ENCODE measurements around the gene TPSB2.

The TPSB2 gene

GRCh38 chr16:1262210-1262845, 32.3 kb upstream of the TPSB2 start:
- Histone ChIP-seq H3K4me1 (ENCODE audit: control insufficient read depth, low read length) (no peaks in the 10 kb centered on the region), H3K9me3 (ENCODE audit: control insufficient read depth, insufficient read depth, low read length) (peaks cover 6% of the 10 kb centered on the region; the same call in 1 of the 2 replicates), H3K27ac (ENCODE audit: low read depth, low read length) (no peak overlapping the region), H3K79me2 (ENCODE audit: control insufficient read depth, low read length) (no peaks in the 10 kb centered on the region), H4K20me1 (ENCODE audit: control insufficient read depth, insufficient read depth, low read depth, low read length) (no peaks in the 10 kb centered on the region), H3K27me3 (ENCODE audit: control insufficient read depth, low read length) (peaks cover 5% of the 10 kb centered on the region; the same call in 1 of the 2 replicates), H3K36me3 (ENCODE audit: control insufficient read depth, low read length) (no peaks in the 10 kb centered on the region), H3F3A (ENCODE audit: control insufficient read depth, insufficient read depth) (no peaks in the 10 kb centered on the region), H3K9me2 (replicated peaks; ENCODE audit: control insufficient read depth, low read length) (no peaks in the 10 kb centered on the region), H3K4me2 (ENCODE audit: low read length) (no peak overlapping the region), H3K4me3 (ENCODE audit: low read length) (no peak overlapping the region)
- TF ChIP-seq CTCF (IDR thresholded peaks at IDR 0.05; ENCODE audit: low read depth, low read length, poor library complexity, severe bottlenecking) (no peak), EZH2phosphoT487 (IDR thresholded peaks at IDR 0.05; ENCODE audit: borderline replicate concordance, low read length) (no peak)

- no peaks in the 10 kb centered on the region for H4K20me1 ChIP-seq (ENCODE audit: control insufficient read depth, insufficient read depth, low read depth, low read length)
- no peak for TF ChIP-seq EZH2phosphoT487 (IDR thresholded peaks at IDR 0.05; ENCODE audit: borderline replicate concordance, low read length)
- TF ChIP-seq CTCF (IDR thresholded peaks at IDR 0.05; ENCODE audit: low read depth, low read length, poor library complexity, severe bottlenecking) = no peak
- no peaks in the 10 kb centered on the region for H3K9me2 ChIP-seq (replicated peaks; ENCODE audit: control insufficient read depth, low read length)
- no peak overlapping the region for H3K4me3 ChIP-seq (ENCODE audit: low read length)
- no peak overlapping the region for H3K4me2 ChIP-seq (ENCODE audit: low read length)
- H3K27ac ChIP-seq (ENCODE audit: low read depth, low read length) = no peak overlapping the region
- H3K27me3 ChIP-seq (ENCODE audit: control insufficient read depth, low read length) = peaks cover 5% of the 10 kb centered on the region; the same call in 1 of the 2 replicates
- H3K79me2 ChIP-seq (ENCODE audit: control insufficient read depth, low read length) = no peaks in the 10 kb centered on the region
- peaks cover 6% of the 10 kb centered on the region; the same call in 1 of the 2 replicates for H3K9me3 ChIP-seq (ENCODE audit: control insufficient read depth, insufficient read depth, low read length)
- H3K36me3 ChIP-seq (ENCODE audit: control insufficient read depth, low read length) = no peaks in the 10 kb centered on the region
- H3F3A ChIP-seq (ENCODE audit: control insufficient read depth, insufficient read depth) = no peaks in the 10 kb centered on the region
- no peaks in the 10 kb centered on the region for H3K4me1 ChIP-seq (ENCODE audit: control insufficient read depth, low read length)
Observed at GRCh38 chr16:1261131-1261892, 31.3 kb upstream of the TPSB2 start.

- Histone ChIP-seq H4K20me1 (ENCODE audit: control insufficient read depth, insufficient read depth, low read depth, low read length) (no peaks in the 10 kb centered on the region), H3K4me2 (ENCODE audit: low read length) (no peak overlapping the region), H3K79me2 (ENCODE audit: control insufficient read depth, low read length) (no peaks in the 10 kb centered on the region), H3K27me3 (ENCODE audit: control insufficient read depth, low read length) (peaks cover 5% of the 10 kb centered on the region; the same call in 1 of the 2 replicates), H3K9me2 (replicated peaks; ENCODE audit: control insufficient read depth, low read length) (no peaks in the 10 kb centered on the region), H3K9me3 (ENCODE audit: control insufficient read depth, insufficient read depth, low read length) (peaks cover 6% of the 10 kb centered on the region; the same call in 1 of the 2 replicates), H3F3A (ENCODE audit: control insufficient read depth, insufficient read depth) (no peaks in the 10 kb centered on the region), H3K4me3 (ENCODE audit: low read length) (no peak overlapping the region), H3K36me3 (ENCODE audit: control insufficient read depth, low read length) (no peaks in the 10 kb centered on the region), H3K27ac (ENCODE audit: low read depth, low read length) (no peak overlapping the region), H3K4me1 (ENCODE audit: control insufficient read depth, low read length) (no peaks in the 10 kb centered on the region)
- TF ChIP-seq CTCF (IDR thresholded peaks at IDR 0.05; ENCODE audit: low read depth, low read length, poor library complexity, severe bottlenecking) = no peak
- TF ChIP-seq EZH2phosphoT487 (IDR thresholded peaks at IDR 0.05; ENCODE audit: borderline replicate concordance, low read length) = no peak
Observed at GRCh38 chr16:1260101-1260680, 30.2 kb upstream of the TPSB2 start.

All from DOHH2 (cell line).